Fibroblast of lung (primary cell): ENCODE data around the gene KLF16.

Experiments used
- CTCF ChIP-seq, 2 donors: IDR thresholded peaks in 1 of 2; conservative IDR thresholded peaks in 1 of 2; 1 replicate in 1 of 2; 2 replicates in 1 of 2; pipeline ENCODE4 v1.5.1; 2011 to 2012; ENCODE audit warnings: low read length in 2 of 2, control low read depth in 1 of 2, inconsistent platforms in 1 of 2, low read depth in 1 of 2, mild to moderate bottlenecking in 1 of 2
- EZH2 ChIP-seq: IDR thresholded peaks from 2 replicates; pipeline ENCODE4 v1.5.1; 2012; ENCODE audit warnings: low read length, control low read depth, mild to moderate bottlenecking; ENCODE audit errors: missing control alignments

GRCh38 chr19:1825909-1826556 is 37.3 kb downstream of the KLF16 start:
- TF ChIP-seq CTCF (conservative IDR thresholded peaks at IDR 0.05 in 1 of 2, IDR thresholded peaks at IDR 0.05 in 1 of 2; ENCODE audit: low read depth in 1 of 2, low read length in 2 of 2) (peak; percentile 77 to 82), EZH2 (no peak)
